ENCODE measurements around the gene ASCL1.
A peak's percentile ranks its signal among the peaks of the same experiment; 100 is the strongest.

Gene ASCL1

GRCh38 chr12:102957339-102958050 is at the start of gene ASCL1:
ASCL1 (plus strand) TSS chr12:102957674; CDS start chr12:102958245, 571 bp downstream.
- DNase-seq = peak in 1 of 2 donors; percentile 7

- DNase-seq = no peak
Observed at GRCh38 chr12:102907918-102908317, 49.6 kb upstream of the ASCL1 start.

- no peak for DNase-seq
Observed at GRCh38 chr12:102910137-102910536, 47.3 kb upstream of the ASCL1 start.

DNA sequence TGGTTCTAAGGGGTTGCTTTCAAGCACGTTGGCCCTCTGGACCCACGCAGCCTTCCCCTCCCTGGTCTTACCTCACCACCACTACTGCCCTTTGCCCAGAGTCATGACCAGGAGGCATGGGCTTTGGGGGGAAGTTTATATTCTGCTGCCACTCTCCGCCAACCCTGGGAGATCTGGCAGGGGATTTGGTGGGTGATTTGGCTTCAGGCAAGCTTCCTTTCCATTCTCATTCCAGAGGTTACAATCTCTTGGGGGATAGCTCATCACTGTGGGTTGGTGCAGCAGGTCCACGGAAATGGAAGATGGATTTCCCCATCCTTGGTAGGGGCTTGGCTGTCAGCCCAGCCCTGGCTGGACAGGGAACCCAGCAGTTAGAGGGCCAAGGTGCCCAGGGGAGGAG is 46.7 kb upstream of the ASCL1 start:
- no peak for DNase-seq

DNA sequence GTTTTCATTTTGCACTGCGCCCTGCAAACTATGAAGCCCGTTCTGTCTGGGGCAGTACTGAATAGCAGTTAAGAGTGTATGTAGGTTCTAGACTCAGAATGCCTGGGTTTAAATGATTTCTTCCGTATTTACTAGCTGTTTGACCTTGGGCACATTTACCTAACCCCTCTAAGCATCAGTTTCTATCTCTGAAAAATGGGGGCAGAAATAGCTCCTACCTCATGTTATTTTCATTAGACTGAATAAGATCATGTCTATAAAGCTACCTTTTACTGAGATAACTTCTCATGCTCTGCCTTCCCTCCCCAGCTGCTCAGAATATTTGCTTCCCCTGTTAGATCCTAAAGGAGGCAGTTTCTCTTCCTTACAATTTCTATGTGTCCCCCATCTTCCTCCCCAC is 46.2 kb upstream of the ASCL1 start:
- no peak for DNase-seq

GRCh38 chr12:102912258-102912657 is 45.2 kb upstream of the ASCL1 start:
- no peak for DNase-seq

- no peak for DNase-seq
Observed at GRCh38 chr12:102913453-102914226, 43.8 kb upstream of the ASCL1 start.

DNA sequence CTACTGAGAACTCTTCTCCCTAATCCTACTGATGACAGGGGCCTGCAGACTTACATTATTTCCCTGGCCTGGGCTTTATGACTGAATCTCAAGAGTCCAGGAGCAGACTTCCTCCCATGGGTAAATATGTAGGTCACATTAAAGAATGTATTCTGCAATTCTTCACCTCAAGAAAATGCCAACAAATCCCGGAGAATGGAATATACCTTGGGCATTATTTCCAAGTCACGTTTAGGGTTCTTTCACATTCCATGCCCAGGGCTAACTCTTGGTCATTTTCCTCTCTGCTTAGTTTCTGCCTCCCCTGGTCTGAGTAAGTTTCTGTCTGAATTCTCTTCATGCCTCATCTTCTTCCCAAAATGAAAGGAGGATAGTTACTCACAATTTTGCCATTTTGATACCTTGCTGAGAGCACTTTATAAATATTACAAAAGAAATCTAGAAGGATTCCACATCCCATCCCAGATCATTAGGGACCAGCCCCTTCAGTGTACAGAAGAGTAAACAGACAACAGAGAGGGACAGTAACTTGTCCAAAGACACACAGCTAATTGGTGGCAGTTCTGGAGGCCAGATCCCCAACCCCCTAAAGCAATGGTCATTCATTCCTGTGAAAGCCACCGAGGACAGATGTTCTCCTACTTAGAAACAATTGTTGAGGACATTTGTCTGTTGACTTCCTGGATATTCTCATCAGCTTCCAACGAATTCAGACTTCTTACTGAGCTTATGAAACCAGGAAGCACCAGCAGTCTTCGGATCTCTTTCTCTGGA is 41.0 kb upstream of the ASCL1 start:
- no peak for DNase-seq

DNA sequence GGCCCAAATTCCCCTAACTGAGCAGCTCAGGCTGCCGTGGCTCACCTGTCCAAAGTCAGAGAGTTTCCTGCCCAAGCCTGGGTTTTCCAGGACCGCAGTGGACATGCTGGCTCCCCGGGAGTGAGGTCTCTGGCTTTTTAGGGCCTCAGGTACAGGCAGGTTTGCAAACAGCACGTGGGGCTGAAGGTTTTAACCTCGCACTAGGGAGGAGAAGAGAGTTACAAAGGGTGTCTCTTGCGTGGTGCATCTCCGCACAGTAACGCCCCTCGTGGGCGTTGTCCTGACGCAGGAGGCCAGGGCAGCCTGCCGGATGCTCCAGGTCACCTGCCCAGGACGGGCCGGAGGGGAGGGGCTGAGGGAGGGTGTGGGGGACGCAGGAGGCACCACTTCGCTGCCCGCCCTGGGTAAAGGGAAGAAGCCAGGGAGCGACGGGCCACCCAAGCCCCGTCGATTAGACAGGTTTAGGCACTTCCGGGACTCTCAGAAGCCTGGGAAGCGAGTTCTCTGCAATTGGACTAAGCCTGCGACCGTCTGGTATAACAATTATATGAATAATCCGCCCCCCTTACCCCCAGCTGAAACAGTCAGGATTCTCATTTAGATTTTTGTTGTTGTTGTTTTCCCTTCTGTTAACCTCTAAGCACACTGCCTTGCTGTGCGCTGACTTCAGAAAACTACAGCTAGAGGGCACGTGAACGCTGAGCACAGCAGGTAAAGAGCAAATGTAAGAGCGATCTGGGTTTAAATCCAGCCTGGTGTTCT is 40.3 kb upstream of the ASCL1 start, which contains the start of gene PAH:
Gene PAH (minus strand): TSS at position 219 of the 762 bp plus-strand sequence. CDS start 114 bp downstream, at position 105.
- peak in 1 of 2 donors; percentile 5 for DNase-seq

DNA sequence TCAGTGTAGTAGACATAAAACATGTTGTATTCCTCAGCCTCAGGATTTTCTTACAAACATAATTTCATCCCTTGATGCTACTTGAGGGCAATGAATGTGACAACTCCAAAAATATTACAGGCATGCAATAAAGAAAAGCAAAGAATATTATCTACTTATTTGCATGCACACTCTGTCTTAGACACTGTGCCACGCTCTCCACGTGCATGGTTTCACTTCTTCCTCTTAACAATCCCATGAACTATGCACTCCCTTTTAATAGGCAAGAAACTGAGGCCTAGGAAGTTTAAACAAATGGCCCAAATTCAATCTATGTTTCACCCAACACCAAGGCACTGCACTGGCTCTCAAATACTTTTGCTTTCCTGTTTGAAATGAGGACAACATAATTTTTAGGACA is 38.6 kb upstream of the ASCL1 start:
- no peak for DNase-seq

- no peak for DNase-seq
Observed at GRCh38 chr12:102920271-102920670, 37.2 kb upstream of the ASCL1 start.

GRCh38 chr12:102921240-102921639 is 36.2 kb upstream of the ASCL1 start:
- no peak for DNase-seq

DNA sequence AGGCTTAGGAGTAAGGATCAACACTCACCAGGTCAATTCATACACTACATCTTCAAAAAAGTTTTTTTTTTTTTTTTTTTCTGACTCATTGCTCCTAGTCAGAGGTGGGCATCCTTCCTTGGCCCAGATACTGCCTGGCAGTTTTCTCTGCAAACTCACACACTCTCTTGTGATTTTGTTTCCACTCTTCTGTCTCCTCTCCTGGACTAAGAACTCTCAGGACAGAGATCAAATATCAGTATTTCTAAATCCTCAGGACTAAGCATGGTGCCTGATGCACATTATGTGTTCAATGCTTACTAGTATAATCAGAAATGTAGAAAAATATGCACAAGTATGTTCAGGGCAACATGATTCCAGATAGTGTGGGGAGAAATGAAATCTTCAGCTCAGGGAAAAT is 30.3 kb upstream of the ASCL1 start:
- DNase-seq = no peak

GRCh38 chr12:102933168-102933567 is 24.3 kb upstream of the ASCL1 start:
- DNase-seq = no peak

DNA sequence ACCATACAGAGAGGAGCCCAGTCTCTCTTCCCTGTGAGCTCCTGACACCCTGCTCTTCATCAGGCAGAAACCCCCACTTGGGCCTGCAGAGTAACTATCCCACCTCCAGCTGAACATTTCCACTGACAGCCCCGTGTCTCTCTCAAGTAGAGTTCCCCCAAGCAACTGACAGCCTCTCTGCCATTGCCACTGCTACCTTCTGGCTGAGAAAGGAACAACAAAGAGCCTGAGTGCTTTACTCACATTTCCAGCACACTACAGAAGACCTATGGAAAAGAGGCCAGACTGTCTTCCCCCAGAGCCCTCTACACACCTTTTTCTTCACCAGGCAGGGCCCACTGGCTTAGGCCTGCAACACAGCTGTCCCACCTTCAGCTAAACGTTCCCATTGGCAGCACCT is 18.4 kb upstream of the ASCL1 start:
- DNase-seq = no peak

- DNase-seq = no peak
Observed at GRCh38 chr12:102939670-102940222, 17.7 kb upstream of the ASCL1 start.

DNA sequence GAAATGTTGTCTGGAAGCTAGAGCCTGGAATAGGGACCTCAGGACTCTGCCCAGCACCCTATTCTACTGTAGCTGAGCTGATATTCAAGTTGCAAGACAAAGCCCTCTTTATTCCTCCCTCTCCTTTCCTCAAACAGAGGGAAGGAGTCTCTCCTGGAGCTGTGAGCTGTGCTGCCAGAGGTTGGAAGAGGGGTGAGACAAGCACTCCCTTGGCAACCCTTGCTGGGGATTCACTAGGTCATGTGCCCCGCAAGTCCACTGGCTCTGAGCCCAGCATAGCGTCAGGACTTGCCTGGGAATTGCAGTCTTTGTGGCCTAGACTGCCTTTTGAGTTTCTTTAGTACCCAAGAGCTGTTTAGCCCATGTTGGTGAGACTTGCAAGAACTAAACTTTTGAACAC is 11.4 kb upstream of the ASCL1 start:
- DNase-seq = no peak

DNA sequence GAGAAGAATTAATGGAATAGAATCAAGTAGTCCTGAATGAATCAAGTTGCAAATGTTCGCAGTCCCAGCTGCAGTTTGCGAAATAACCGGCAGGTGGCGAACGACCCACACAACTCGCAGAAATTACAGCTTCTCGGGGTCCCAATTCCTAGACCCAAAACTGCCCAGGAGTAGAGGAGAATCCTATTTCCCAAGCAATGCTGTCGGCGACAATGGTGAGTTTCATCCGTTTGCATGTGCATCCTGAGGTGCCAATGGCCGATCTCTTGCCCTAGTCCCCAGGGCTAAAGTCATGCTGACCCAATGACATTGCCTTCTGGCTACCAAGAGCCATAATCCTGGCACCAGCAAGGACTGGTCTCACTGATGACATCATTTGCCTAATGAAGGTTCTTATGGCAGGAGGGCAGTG is 8.5 kb upstream of the ASCL1 start:
- peak; percentile 62 to 72 for DNase-seq

- peak in 1 of 2 donors; percentile 9 for DNase-seq
Observed at GRCh38 chr12:102950107-102950949, 7.1 kb upstream of the ASCL1 start.

DNA sequence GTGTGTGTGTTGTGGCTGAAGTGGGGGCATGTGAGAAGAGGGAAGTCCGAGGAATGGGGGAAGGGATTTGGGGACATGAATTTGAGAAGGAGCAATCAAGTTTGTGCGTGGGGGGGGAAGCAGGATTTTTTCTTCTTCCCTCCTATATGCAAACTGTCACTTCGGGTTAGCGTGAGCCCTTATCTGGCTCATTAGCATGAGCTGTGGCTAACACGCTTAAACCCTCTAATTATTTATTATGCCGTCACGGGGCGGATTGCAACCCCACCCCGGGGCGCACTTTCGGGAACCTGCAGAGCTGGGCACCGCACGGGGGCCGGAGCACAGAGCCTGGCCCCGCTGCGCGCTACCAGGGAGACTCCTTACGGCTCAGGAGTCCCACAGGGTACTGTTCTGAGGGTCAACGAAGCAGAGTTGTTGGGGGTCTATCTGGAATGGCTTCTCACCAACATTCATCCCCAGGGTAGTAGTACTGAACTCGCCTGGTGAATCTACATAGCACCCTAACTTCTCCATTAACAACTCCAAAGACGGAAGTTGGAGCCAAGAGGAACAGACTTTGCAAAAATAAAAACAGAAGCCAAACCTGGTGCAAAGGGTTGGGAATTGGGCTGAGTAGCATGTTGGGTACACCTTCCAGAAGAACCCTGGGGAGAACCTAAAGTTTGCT is 6.4 kb upstream of the ASCL1 start:
- no peak for DNase-seq

- DNase-seq = no peak
Observed at GRCh38 chr12:102951841-102952240, 5.6 kb upstream of the ASCL1 start.
